Brain microvascular endothelial cell (primary cell): ENCODE data around the gene NTF3.

Experiments
- DNase-seq: peaks from one replicate; pipeline ENCODE4 v3.0.0-alpha.2; 2020
- H3K27ac ChIP-seq: fragments of 250-450 bp; sonication (Bioruptor Pico); 2 replicates; pipeline ENCODE4 v1.5.1; 2020; ENCODE audit warnings: mild to moderate bottlenecking, moderate library complexity
- H3K27me3 ChIP-seq: fragments of 250-450 bp; sonication (Bioruptor Pico); replicated peaks from 2 replicates; pipeline ENCODE4 v1.5.1; 2020; ENCODE audit warnings: mild to moderate bottlenecking
- H3K36me3 ChIP-seq: fragments of 250-450 bp; sonication (Bioruptor Pico); replicated peaks from 2 replicates; pipeline ENCODE4 v1.5.1; 2020; ENCODE audit warnings: mild to moderate bottlenecking
- H3K4me3 ChIP-seq: 2 replicates; pipeline ENCODE4 v1.5.1; 2011; ENCODE audit warnings: low read depth, mild to moderate bottlenecking, control low read depth, low read length, moderate library complexity
- in situ Hi-C: cut with HindIII; loops from 2 replicates; pipeline ENCODE4 v1.10.0; 2017; ENCODE audit warnings: low sequenced_read_pairs, low pct_ligation_motif_present
- TF ChIP-seq, protein P1 (sequence below): IDR thresholded peaks from 2 replicates; pipeline ENCODE4 v1.5.1; 2011; ENCODE audit warnings: low read depth, mild to moderate bottlenecking, moderate library complexity, low read length, control low read depth, inconsistent platforms; ENCODE audit errors: missing control alignments

Gene NTF3

DNA sequence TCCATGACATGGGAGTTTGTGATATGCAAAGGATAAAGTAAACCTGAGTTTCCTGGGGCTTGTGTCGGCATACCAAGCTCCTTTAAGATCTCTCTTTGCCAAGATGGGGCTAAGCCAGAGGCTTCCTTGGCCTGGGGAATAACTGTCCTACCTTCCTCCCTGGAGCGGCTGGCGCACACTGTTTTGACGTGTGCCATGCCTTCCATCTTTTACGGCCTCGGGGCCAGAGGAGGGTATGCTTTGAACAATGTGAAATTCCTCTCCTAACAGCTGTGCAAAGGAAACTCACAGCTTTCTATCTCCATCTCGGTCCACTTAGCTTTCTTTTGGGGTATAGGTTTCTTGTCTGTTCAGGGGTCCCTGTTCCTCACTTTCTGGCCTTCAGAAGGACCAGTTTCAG, 55.2 kb downstream of the NTF3 start:
- TF ChIP-seq, protein P1, sequence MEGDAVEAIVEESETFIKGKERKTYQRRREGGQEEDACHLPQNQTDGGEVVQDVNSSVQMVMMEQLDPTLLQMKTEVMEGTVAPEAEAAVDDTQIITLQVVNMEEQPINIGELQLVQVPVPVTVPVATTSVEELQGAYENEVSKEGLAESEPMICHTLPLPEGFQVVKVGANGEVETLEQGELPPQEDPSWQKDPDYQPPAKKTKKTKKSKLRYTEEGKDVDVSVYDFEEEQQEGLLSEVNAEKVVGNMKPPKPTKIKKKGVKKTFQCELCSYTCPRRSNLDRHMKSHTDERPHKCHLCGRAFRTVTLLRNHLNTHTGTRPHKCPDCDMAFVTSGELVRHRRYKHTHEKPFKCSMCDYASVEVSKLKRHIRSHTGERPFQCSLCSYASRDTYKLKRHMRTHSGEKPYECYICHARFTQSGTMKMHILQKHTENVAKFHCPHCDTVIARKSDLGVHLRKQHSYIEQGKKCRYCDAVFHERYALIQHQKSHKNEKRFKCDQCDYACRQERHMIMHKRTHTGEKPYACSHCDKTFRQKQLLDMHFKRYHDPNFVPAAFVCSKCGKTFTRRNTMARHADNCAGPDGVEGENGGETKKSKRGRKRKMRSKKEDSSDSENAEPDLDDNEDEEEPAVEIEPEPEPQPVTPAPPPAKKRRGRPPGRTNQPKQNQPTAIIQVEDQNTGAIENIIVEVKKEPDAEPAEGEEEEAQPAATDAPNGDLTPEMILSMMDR: no peak
- H3K27me3 ChIP-seq: no peaks in the 10 kb centered on the region
- no peaks in the 10 kb centered on the region for H3K36me3 ChIP-seq
- H3K27ac ChIP-seq: no peak overlapping the region
- in situ Hi-C loops: no loop called here
- H3K4me3 ChIP-seq: no peak overlapping the region
- no peak for DNase-seq

DNA sequence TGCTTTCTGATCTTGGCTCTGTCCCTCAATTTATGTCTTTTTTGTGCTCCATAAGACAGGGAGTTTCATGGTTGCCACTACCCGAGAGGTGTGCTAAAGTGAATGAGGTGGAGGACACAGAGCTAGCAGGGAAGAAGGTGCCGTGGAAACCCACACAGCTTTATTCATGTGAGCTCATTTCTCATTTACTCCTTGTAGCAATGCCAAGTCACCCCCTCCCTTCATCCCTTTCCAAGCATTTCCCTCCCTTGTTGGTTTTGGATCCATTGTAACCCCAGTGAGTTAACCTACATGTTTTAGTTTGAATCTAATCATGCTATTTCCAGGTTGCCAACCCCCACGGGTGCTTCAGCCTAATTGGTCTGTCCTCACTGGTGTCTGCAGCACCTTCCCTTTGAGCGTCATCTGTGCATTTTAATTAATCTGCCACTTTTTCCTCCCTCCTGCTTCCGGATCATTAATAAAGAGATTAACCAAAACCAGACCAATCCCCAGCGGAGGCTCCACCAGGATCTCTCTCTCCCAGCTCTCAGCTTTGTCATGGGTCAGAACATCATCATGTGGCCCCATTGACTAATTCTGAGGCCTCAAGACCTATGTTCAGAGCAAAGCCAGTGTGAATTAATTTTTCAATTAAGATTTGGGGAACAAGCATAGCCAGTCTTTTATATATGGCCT, 56.2 kb downstream of the NTF3 start:
- no peaks in the 10 kb centered on the region for H3K36me3 ChIP-seq
- in situ Hi-C loops: no loop called here
- no peaks in the 10 kb centered on the region for H3K27me3 ChIP-seq
- TF ChIP-seq, protein P1: no peak
- DNase-seq: no peak
- no peak overlapping the region for H3K4me3 ChIP-seq
- H3K27ac ChIP-seq: no peak overlapping the region

DNA sequence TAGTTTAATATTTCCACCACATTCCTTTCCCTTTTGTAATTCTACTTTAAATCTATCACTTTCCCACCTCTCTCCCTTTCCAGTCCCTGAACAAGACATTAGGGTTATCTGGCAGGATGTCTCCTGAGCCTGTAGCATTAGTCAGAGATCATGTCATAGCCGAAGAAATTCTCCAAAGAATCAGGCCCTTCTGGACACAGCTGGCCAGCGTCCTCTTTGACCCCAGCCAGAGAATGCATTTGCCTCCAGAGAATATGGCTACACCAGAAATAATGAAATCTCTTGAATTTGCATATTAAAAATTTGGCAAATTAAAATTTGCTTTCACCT, 56.7 kb downstream of the NTF3 start:
- no peaks in the 10 kb centered on the region for H3K36me3 ChIP-seq
- no peak overlapping the region for H3K27ac ChIP-seq
- H3K4me3 ChIP-seq: no peak overlapping the region
- no peak for DNase-seq
- TF ChIP-seq, protein P1: no peak
- no peaks in the 10 kb centered on the region for H3K27me3 ChIP-seq
- in situ Hi-C loops: no loop called here

DNA sequence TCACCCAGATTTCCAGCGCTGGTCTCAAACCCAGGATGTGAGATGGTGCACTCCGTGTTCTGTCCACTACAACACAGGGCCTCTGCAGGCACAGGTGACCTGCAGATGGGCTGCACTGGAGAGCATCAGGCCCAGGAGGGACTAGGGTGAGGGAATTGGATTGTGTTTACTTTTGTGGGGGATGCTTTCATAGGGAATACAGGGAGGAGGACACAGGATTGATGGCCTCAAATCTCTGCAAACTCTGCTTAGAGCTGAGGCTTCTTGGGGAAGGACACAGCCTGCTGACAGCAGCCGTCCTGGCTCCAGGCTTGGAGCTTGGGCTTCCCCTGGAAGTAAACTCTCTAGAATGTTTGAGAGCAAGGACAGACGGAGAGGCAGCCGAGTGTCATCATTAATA, 57.1 kb downstream of the NTF3 start:
- H3K4me3 ChIP-seq: no peak overlapping the region
- DNase-seq: no peak
- H3K27me3 ChIP-seq: no peaks in the 10 kb centered on the region
- H3K36me3 ChIP-seq: no peaks in the 10 kb centered on the region
- TF ChIP-seq, protein P1: no peak
- H3K27ac ChIP-seq: no peak overlapping the region
- in situ Hi-C loops: no loop called here

DNA sequence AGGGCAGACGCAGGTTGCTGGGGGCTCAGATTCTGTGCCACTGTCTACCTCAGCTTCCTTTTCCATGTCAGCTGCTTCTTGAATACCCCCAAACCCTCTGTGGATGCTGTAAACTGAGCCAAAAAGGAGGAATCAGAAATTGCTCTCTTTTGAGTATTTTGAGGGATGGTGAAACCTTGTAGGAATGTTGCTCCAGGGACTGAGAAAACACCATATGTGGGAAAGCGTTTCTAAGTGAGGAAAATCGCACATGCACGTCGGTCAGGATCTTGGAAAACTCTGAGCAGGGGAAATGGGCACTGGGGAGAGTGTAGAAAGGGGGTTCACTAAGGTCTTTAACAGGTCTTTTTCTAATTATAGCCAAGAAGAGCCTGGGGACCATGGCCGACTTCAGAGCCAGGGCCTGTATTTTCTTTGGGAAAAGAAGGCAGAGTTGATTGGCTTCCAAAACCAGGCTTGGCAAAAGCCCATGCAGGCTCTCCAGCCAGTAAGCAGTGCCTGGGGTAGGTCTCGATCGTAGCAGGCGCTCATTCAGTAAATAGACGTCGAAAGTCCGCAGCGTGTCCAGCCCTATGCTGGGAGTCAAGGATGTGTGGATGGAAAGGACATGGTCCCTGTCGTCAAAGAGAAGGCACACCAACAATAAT, 58.0 kb downstream of the NTF3 start:
- Histone ChIP-seq H3K4me3 (no peak overlapping the region), H3K27ac (no peak overlapping the region), H3K36me3 (no peaks in the 10 kb centered on the region), H3K27me3 (no peaks in the 10 kb centered on the region)
- in situ Hi-C loops: no loop called here
- TF ChIP-seq, protein P1: no peak
- no peak for DNase-seq

DNA sequence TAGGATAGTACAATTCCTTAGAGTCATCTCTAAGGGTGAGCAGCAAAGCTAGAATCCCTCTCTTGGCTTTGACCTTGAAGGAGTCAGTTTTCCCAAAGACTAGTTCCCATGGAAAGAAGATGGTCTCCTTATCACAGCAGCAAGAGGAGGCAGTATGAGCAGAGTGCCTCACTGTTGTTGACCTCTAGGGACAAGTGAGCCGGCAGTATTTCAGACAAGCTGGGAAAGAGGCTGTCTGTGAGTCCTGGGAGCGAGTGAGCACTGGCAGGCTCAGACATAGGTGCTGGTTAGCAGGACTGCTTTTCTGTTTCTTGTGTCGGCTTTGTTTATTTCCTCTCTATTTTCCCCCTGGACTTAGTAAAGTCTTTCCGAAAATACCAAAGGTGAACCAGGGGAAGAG, 60.7 kb downstream of the NTF3 start:
- Histone ChIP-seq H3K27ac (no peak overlapping the region), H3K4me3 (no peak overlapping the region), H3K36me3 (no peaks in the 10 kb centered on the region), H3K27me3 (no peaks in the 10 kb centered on the region)
- no peak for DNase-seq
- TF ChIP-seq, protein P1: no peak
- in situ Hi-C loops: no loop called here
